KMS-11 (cell line): ENCODE results near the gene S1PR2.

Experiments used
- H2AFZ ChIP-seq: fragments of 200-600 bp; sonication (generic); 2 replicates; pipeline ENCODE4 v1.6.1; 2016; ENCODE audit warnings: antibody characterized with exemption, mixed run types, low read depth
- H3K27ac ChIP-seq: fragments of 200-600 bp; sonication (generic); 2 replicates; pipeline ENCODE4 v1.6.1; 2016; ENCODE audit warnings: mild to moderate bottlenecking, mixed run types
- H3K27me3 ChIP-seq: fragments of 200-600 bp; sonication (generic); 2 replicates; pipeline ENCODE4 v1.6.1; 2017; ENCODE audit warnings: mild to moderate bottlenecking, low read depth, mixed run types, moderate library complexity; ENCODE audit not compliant: insufficient read depth
- H3K36me3 ChIP-seq: fragments of 200-600 bp; sonication (generic); 2 replicates; pipeline ENCODE4 v1.6.1; 2017; ENCODE audit warnings: mild to moderate bottlenecking, mixed run types; ENCODE audit not compliant: insufficient read depth
- H3K4me1 ChIP-seq: fragments of 200-600 bp; sonication (generic); 2 replicates; pipeline ENCODE4 v1.6.1; 2016; ENCODE audit warnings: mild to moderate bottlenecking, low read depth, mixed run types; ENCODE audit not compliant: poor library complexity, severe bottlenecking
- H3K4me2 ChIP-seq: fragments of 200-600 bp; sonication (generic); 2 replicates; pipeline ENCODE4 v1.7.0; 2016; ENCODE audit warnings: mild to moderate bottlenecking, mixed run types
- H3K4me3 ChIP-seq: fragments of 200-600 bp; sonication (generic); IDR thresholded peaks from 2 replicates; pipeline ENCODE4 v1.6.1; 2017; ENCODE audit warnings: low read depth, low read length, mixed read lengths; ENCODE audit not compliant: insufficient read depth
- H3K79me2 ChIP-seq: fragments of 200-600 bp; sonication (generic); 2 replicates; pipeline ENCODE4 v1.6.1; 2016; ENCODE audit warnings: low read depth, mixed run types; ENCODE audit not compliant: insufficient read depth
- H3K9ac ChIP-seq: fragments of 200-600 bp; sonication (generic); 2 replicates; pipeline ENCODE4 v1.6.1; 2016; ENCODE audit warnings: mild to moderate bottlenecking, mixed run types
- H4K20me1 ChIP-seq: fragments of 200-600 bp; sonication (generic); 2 replicates; pipeline ENCODE4 v1.6.1; 2016; ENCODE audit warnings: mild to moderate bottlenecking, mixed run types; ENCODE audit not compliant: insufficient read depth
- CTCF ChIP-seq: fragments of 200-600 bp; sonication (generic); conservative IDR thresholded peaks from 2 replicates; pipeline ENCODE4 v1.6.1; 2017; ENCODE audit warnings: low read depth, mild to moderate bottlenecking, antibody characterized with exemption, low read length, moderate library complexity, mixed read lengths

The S1PR2 gene

GRCh38 chr19:10227026-10227971 is 3.8 kb downstream of the S1PR2 start:
- H3K4me3 ChIP-seq: no peak overlapping the region
- H3K9ac ChIP-seq: no peak overlapping the region
- H3K27me3 ChIP-seq: no peaks in the 10 kb centered on the region
- H3K36me3 ChIP-seq: no peaks in the 10 kb centered on the region
- H4K20me1 ChIP-seq: no peaks in the 10 kb centered on the region
- H3K27ac ChIP-seq: no peak overlapping the region
- H3K4me1 ChIP-seq: peaks cover 72% of the 10 kb centered on the region
- H2AFZ ChIP-seq: no peak overlapping the region
- peaks cover 38% of the 10 kb centered on the region for H3K79me2 ChIP-seq
- TF ChIP-seq CTCF: peak; percentile 27; the same call in 1 of the 2 replicates
- no peak overlapping the region for H3K4me2 ChIP-seq

GRCh38 chr19:10226376-10227025 is 4.6 kb downstream of the S1PR2 start:
- H3K27me3 ChIP-seq: no peaks in the 10 kb centered on the region
- TF ChIP-seq CTCF: no peak
- H3K27ac ChIP-seq: no peak overlapping the region
- no peaks in the 10 kb centered on the region for H3K36me3 ChIP-seq
- H3K79me2 ChIP-seq: peaks cover 38% of the 10 kb centered on the region
- H4K20me1 ChIP-seq: no peaks in the 10 kb centered on the region
- no peak overlapping the region for H2AFZ ChIP-seq
- H3K4me3 ChIP-seq: no peak overlapping the region
- H3K4me1 ChIP-seq: peaks cover 72% of the 10 kb centered on the region
- no peak overlapping the region for H3K4me2 ChIP-seq
- H3K9ac ChIP-seq: no peak overlapping the region

- no peak overlapping the region for H3K4me3 ChIP-seq
- H2AFZ ChIP-seq: no peak overlapping the region
- H3K4me1 ChIP-seq: peaks cover 75% of the 10 kb centered on the region
- H4K20me1 ChIP-seq: no peaks in the 10 kb centered on the region
- no peaks in the 10 kb centered on the region for H3K36me3 ChIP-seq
- peaks cover 40% of the 10 kb centered on the region for H3K79me2 ChIP-seq
- H3K27me3 ChIP-seq: no peaks in the 10 kb centered on the region
- no peak for TF ChIP-seq CTCF
- no peak overlapping the region for H3K9ac ChIP-seq
- no peak overlapping the region; the same call in 1 of the 2 replicates for H3K27ac ChIP-seq
- no peak overlapping the region for H3K4me2 ChIP-seq
Measured at GRCh38 chr19:10226021-10226375, 5.1 kb downstream of the S1PR2 start.

- H3K4me2 ChIP-seq: no peak overlapping the region
- no peak overlapping the region for H3K4me3 ChIP-seq
- H3K9ac ChIP-seq: no peak overlapping the region
- no peaks in the 10 kb centered on the region for H4K20me1 ChIP-seq
- peaks cover 81% of the 10 kb centered on the region for H3K4me1 ChIP-seq
- no peaks in the 10 kb centered on the region for H3K27me3 ChIP-seq
- peaks cover 42% of the 10 kb centered on the region for H3K79me2 ChIP-seq
- H3K36me3 ChIP-seq: no peaks in the 10 kb centered on the region
- TF ChIP-seq CTCF: no peak
- no peak overlapping the region for H2AFZ ChIP-seq
- H3K27ac ChIP-seq: peak overlapping the region; percentile 97; the same call in 1 of the 2 replicates
Measured at GRCh38 chr19:10224337-10224736, 6.8 kb downstream of the S1PR2 start.
